Smooth muscle cell (in vitro differentiated cells): Measurements from ENCODE around the gene DSCAM. TPM values are rescaled to one million over a fixed set of nuclear protein-coding genes. Genes with fewer than 3 reads are reported as not detected.

Experiments used
- DNase-seq: peaks from one replicate; lab custom pipeline; 2025; ENCODE audit not compliant: unreplicated experiment; lab: John Stamatoyannopoulos, UW
- H2AFZ ChIP-seq: fragments of 200-600 bp; sonication (generic); 2 replicates; pipeline ENCODE4 v1.6.0; 2016; ENCODE audit warnings: antibody characterized with exemption, low read depth, mild to moderate bottlenecking
- H3F3A ChIP-seq: fragments of 200-600 bp; sonication (generic); 2 replicates; pipeline ENCODE4 v1.6.0; 2017; ENCODE audit warnings: antibody characterized with exemption, low read depth
- H3K27ac ChIP-seq: fragments of 200-600 bp; sonication (generic); 2 replicates; pipeline ENCODE4 v1.5.1; 2016; ENCODE audit warnings: low read depth, mild to moderate bottlenecking
- H3K27me3 ChIP-seq: fragments of 200-600 bp; sonication (generic); 2 replicates; pipeline ENCODE4 v1.6.1; 2016; ENCODE audit warnings: low read depth, mild to moderate bottlenecking
- H3K36me3 ChIP-seq: fragments of 200-600 bp; sonication (generic); 2 replicates; pipeline ENCODE4 v1.5.1; 2016; ENCODE audit warnings: low read depth
- H3K4me1 ChIP-seq: fragments of 200-600 bp; sonication (generic); 2 replicates; pipeline ENCODE4 v1.5.1; 2016; ENCODE audit warnings: low read depth
- H3K4me2 ChIP-seq: fragments of 200-600 bp; sonication (generic); 2 replicates; pipeline ENCODE4 v1.6.0; 2016; ENCODE audit warnings: mild to moderate bottlenecking
- H3K4me3 ChIP-seq: fragments of 200-600 bp; sonication (generic); 2 replicates; pipeline ENCODE4 v1.5.1; 2016; ENCODE audit warnings: mild to moderate bottlenecking
- H3K79me2 ChIP-seq: fragments of 200-600 bp; sonication (generic); 2 replicates; pipeline ENCODE4 v1.6.0; 2016; ENCODE audit warnings: low read depth, mild to moderate bottlenecking
- H3K9ac ChIP-seq: fragments of 200-600 bp; sonication (generic); 2 replicates; pipeline ENCODE4 v1.6.0; 2016; ENCODE audit warnings: low read depth
- H3K9me3 ChIP-seq: fragments of 200-600 bp; sonication (generic); replicated peaks from 2 replicates; pipeline ENCODE4 v1.5.1; 2016; ENCODE audit warnings: low read depth
- H4K20me1 ChIP-seq: fragments of 200-600 bp; sonication (generic); 2 replicates; pipeline ENCODE4 v1.6.0; 2016; ENCODE audit warnings: low read depth
- CTCF ChIP-seq: fragments of 200-600 bp; sonication (generic); IDR thresholded peaks from 2 replicates; pipeline ENCODE4 v1.5.1; 2017; ENCODE audit warnings: borderline replicate concordance, mild to moderate bottlenecking, antibody characterized with exemption; ENCODE audit not compliant: insufficient read depth, poor library complexity, severe bottlenecking
- WGBS: methylation state at CpG from one replicate; pipeline ENCODE4 v1.1.7; 2016; ENCODE audit warnings: low lambda C conversion rate; 5-methylcytosine and 5-hydroxymethylcytosine counted together
- polyA plus RNA-seq: library from polyadenylated mRNA; unstranded; fragments of >200 nt; fragmentation: Nextera tagmentation; extraction: Ambion mirVana; gene quantifications from 2 replicates; pipeline ENCODE4 v1.2.1, GENCODE V29; 2016
- total RNA-seq: library from RNA; depleted of rRNA; stranded (reverse); fragments of >200 nt; gene quantifications from 2 replicates; pipeline ENCODE4 v1.2.3, GENCODE V29; 2014

DSCAM gene
- total and polyA plus RNA-seq, 2 experiments from 2014 or later, result not detected

GRCh38 chr21:40215941-40216340, 631.0 kb downstream of the DSCAM start:
- Histone ChIP-seq H3K36me3 (no peaks in the 10 kb centered on the region), H3K9me3 (no peaks in the 10 kb centered on the region), H3K27ac (no peak overlapping the region), H3F3A (no peaks in the 10 kb centered on the region), H3K79me2 (no peaks in the 10 kb centered on the region), H3K27me3 (no peaks in the 10 kb centered on the region), H3K9ac (no peak overlapping the region), H3K4me3 (no peak overlapping the region), H3K4me1 (no peaks in the 10 kb centered on the region), H4K20me1 (no peaks in the 10 kb centered on the region), H3K4me2 (no peak overlapping the region), H2AFZ (no peak overlapping the region)
- TF ChIP-seq CTCF, result no peak
- WGBS, result 71% methylated on average over 2 of the region's 2 CpGs
- DNase-seq, result no peak

- Histone ChIP-seq H2AFZ (no peak overlapping the region), H3K79me2 (no peaks in the 10 kb centered on the region), H3K4me2 (no peak overlapping the region), H3K27me3 (no peaks in the 10 kb centered on the region), H3K36me3 (no peaks in the 10 kb centered on the region), H3K27ac (no peak overlapping the region), H3K9me3 (no peaks in the 10 kb centered on the region), H3F3A (no peaks in the 10 kb centered on the region), H3K4me3 (no peak overlapping the region), H4K20me1 (no peaks in the 10 kb centered on the region), H3K4me1 (no peaks in the 10 kb centered on the region), H3K9ac (no peak overlapping the region)
- 87% methylated on average over 2 of the region's 2 CpGs for WGBS
- no peak for TF ChIP-seq CTCF
- no peak for DNase-seq
Measured at GRCh38 chr21:40210251-40210650, 636.7 kb downstream of the DSCAM start.

- Histone ChIP-seq H2AFZ (no peak overlapping the region), H3K9ac (no peak overlapping the region), H3K79me2 (no peaks in the 10 kb centered on the region), H3K4me3 (no peak overlapping the region), H3K27ac (no peak overlapping the region), H3K4me1 (no peaks in the 10 kb centered on the region), H4K20me1 (no peaks in the 10 kb centered on the region), H3K27me3 (no peaks in the 10 kb centered on the region), H3F3A (no peaks in the 10 kb centered on the region), H3K9me3 (no peaks in the 10 kb centered on the region), H3K4me2 (no peak overlapping the region), H3K36me3 (no peaks in the 10 kb centered on the region)
- 75% methylated on average over 5 of the region's 5 CpGs for WGBS
- no peak for TF ChIP-seq CTCF
- DNase-seq, result no peak
Measured at GRCh38 chr21:40208948-40209345, 638.0 kb downstream of the DSCAM start.

GRCh38 chr21:40208206-40208947, 638.6 kb downstream of the DSCAM start:
- H3K4me3 ChIP-seq, result no peak overlapping the region

More at GRCh38 chr21:40208206-40208947, 638.6 kb downstream of the DSCAM start:
- no peaks in the 10 kb centered on the region for H3F3A ChIP-seq
- H3K27me3 ChIP-seq, result no peaks in the 10 kb centered on the region
- H3K27ac ChIP-seq, result no peak overlapping the region
- no peaks in the 10 kb centered on the region for H3K4me1 ChIP-seq
- no peaks in the 10 kb centered on the region for H3K79me2 ChIP-seq
- TF ChIP-seq CTCF, result no peak
- no peak overlapping the region for H2AFZ ChIP-seq
- no peak overlapping the region for H3K9ac ChIP-seq
- H3K4me2 ChIP-seq, result no peak overlapping the region
- 89% methylated on average over 9 of the region's 9 CpGs for WGBS
- no peaks in the 10 kb centered on the region for H4K20me1 ChIP-seq
- H3K9me3 ChIP-seq, result no peaks in the 10 kb centered on the region
- no peaks in the 10 kb centered on the region for H3K36me3 ChIP-seq
- DNase-seq, result no peak
